ENCODE data around the gene FOXJ3. TPM values are rescaled to one million over a fixed set of nuclear protein-coding genes. Genes with fewer than 3 reads are reported as not detected.
A peak's percentile ranks its signal among the peaks of the same experiment; 100 is the strongest.

Gene FOXJ3
- total RNA-seq, 1 donor from 2014 or later = 49.4 TPM

DNA sequence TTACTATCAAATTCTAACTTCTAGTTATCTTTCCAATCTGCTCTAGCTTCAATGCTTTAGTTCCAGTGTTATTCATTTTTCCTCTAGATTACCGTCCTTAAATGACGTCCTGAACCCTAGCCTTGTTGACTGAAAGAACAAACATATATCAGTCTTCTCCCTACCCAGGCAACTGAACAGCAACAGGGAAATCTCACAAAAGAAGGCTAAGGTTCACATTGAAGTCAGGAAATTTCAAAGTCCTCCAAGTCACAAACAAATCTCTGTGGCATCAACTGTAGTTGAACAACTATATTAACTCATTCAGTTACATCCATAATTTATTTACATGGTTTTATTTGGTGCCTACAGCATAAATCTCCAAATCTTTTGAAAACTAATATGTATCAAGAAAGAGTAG is 19.5 kb downstream of the FOXJ3 start:
- TF ChIP-seq, protein P1, sequence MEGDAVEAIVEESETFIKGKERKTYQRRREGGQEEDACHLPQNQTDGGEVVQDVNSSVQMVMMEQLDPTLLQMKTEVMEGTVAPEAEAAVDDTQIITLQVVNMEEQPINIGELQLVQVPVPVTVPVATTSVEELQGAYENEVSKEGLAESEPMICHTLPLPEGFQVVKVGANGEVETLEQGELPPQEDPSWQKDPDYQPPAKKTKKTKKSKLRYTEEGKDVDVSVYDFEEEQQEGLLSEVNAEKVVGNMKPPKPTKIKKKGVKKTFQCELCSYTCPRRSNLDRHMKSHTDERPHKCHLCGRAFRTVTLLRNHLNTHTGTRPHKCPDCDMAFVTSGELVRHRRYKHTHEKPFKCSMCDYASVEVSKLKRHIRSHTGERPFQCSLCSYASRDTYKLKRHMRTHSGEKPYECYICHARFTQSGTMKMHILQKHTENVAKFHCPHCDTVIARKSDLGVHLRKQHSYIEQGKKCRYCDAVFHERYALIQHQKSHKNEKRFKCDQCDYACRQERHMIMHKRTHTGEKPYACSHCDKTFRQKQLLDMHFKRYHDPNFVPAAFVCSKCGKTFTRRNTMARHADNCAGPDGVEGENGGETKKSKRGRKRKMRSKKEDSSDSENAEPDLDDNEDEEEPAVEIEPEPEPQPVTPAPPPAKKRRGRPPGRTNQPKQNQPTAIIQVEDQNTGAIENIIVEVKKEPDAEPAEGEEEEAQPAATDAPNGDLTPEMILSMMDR (conservative IDR thresholded peaks at IDR 0.05) = no peak
- Mint-ChIP-seq H3K4me3 (no peak overlapping the region), H3K4me1 (ENCODE audit: unreplicated experiment) (peaks cover 67% of the 10 kb centered on the region), H3K27ac (no peak overlapping the region), H3K9me3 (no peaks in the 10 kb centered on the region), H3K36me3 (peaks cover 13% of the 10 kb centered on the region), H3K27me3 (no peaks in the 10 kb centered on the region)
- no peak for DNase-seq (ENCODE audit: extremely low spot score, unreplicated experiment)

- Mint-ChIP-seq H3K4me1 (ENCODE audit: unreplicated experiment) (peaks cover 55% of the 10 kb centered on the region), H3K27me3 (no peaks in the 10 kb centered on the region), H3K4me3 (no peak overlapping the region), H3K36me3 (peaks cover 20% of the 10 kb centered on the region), H3K9me3 (no peaks in the 10 kb centered on the region), H3K27ac (peak overlapping the region; percentile 49)
- TF ChIP-seq, protein P1 (conservative IDR thresholded peaks at IDR 0.05) = no peak
- DNase-seq (ENCODE audit: extremely low spot score, unreplicated experiment) = no peak
These were observed 21.1 kb downstream of the FOXJ3 start for GRCh38 chr1:42313970-42314369.

DNA sequence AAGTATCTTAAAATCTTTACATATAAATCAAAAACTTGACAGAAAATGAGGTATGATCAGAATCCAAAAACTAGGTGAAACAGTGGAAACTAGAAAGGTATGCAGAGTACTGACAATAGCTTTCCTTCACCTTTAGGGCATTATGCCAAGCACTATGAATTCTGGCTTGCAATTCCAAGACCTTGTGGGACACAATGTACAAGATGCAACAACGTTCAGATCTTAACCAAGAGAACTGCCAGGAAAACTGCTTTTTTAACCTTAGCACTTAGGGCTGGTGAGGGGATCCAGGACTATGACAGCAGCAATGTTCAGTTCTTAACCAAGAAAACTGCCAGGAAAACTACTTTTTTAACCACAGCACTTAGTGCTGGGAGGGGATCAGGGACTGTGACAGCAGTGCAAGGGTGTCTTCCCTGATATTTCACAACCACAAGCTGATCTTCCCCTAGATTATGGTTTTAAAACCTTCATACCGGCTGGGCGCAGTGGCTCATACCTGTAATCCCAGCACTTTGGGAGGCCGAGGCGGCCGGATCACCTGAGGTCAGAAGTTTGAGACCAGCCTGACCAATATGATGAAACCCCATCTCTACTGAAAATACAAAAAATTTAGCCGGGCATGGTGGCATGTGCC is 22.3 kb downstream of the FOXJ3 start:
- Mint-ChIP-seq H3K9me3 (no peaks in the 10 kb centered on the region), H3K4me3 (no peak overlapping the region), H3K27ac (peak overlapping the region; percentile 80), H3K27me3 (no peaks in the 10 kb centered on the region), H3K4me1 (ENCODE audit: unreplicated experiment) (peaks cover 51% of the 10 kb centered on the region), H3K36me3 (peaks cover 23% of the 10 kb centered on the region)
- TF ChIP-seq, protein P1 (conservative IDR thresholded peaks at IDR 0.05) = no peak
- no peak for DNase-seq (ENCODE audit: extremely low spot score, unreplicated experiment)

DNA sequence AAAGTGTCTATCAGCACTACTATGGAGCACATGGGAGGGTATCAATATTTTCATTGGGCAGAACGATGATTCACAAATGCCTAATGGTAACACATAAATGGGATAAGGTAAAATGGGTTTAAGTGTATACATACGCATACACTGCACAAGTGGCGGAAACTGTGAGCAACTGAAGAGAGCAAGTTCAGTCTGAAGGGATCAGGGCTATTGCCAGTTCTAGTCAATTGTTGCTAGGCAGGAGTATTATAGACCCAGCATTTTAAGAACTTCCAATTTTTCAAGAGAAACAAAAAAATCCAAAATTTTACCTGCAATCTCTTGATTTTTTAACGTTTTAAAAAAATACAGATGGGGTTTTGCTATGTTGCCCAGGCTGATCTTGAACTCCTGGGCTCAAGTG is 23.1 kb downstream of the FOXJ3 start:
- DNase-seq (ENCODE audit: extremely low spot score, unreplicated experiment) = no peak
- H3K4me1 Mint-ChIP-seq (ENCODE audit: unreplicated experiment) = peaks cover 43% of the 10 kb centered on the region
- H3K4me3 Mint-ChIP-seq = no peak overlapping the region
- peaks cover 25% of the 10 kb centered on the region for H3K36me3 Mint-ChIP-seq
- TF ChIP-seq, protein P1 (conservative IDR thresholded peaks at IDR 0.05) = no peak
- no peaks in the 10 kb centered on the region for H3K27me3 Mint-ChIP-seq
- H3K27ac Mint-ChIP-seq = peak overlapping the region; percentile 46
- H3K9me3 Mint-ChIP-seq = no peaks in the 10 kb centered on the region

- no peaks in the 10 kb centered on the region for H3K27me3 Mint-ChIP-seq
- H3K36me3 Mint-ChIP-seq = peaks cover 25% of the 10 kb centered on the region
- peaks cover 40% of the 10 kb centered on the region for H3K4me1 Mint-ChIP-seq (ENCODE audit: unreplicated experiment)
- H3K9me3 Mint-ChIP-seq = no peaks in the 10 kb centered on the region
- DNase-seq (ENCODE audit: extremely low spot score, unreplicated experiment) = no peak
- H3K4me3 Mint-ChIP-seq = no peak overlapping the region
- H3K27ac Mint-ChIP-seq = no peak overlapping the region
- TF ChIP-seq, protein P1 (conservative IDR thresholded peaks at IDR 0.05) = no peak
These were observed 23.9 kb downstream of the FOXJ3 start for GRCh38 chr1:42311138-42311537.
